ENCODE data around the gene CA5A.
"Not testable (repeated sequence)": the region's sequence is repeated elsewhere in the genome, so short reads cannot be mapped to it uniquely, and the experiment has no call there.

Gene CA5A

DNA sequence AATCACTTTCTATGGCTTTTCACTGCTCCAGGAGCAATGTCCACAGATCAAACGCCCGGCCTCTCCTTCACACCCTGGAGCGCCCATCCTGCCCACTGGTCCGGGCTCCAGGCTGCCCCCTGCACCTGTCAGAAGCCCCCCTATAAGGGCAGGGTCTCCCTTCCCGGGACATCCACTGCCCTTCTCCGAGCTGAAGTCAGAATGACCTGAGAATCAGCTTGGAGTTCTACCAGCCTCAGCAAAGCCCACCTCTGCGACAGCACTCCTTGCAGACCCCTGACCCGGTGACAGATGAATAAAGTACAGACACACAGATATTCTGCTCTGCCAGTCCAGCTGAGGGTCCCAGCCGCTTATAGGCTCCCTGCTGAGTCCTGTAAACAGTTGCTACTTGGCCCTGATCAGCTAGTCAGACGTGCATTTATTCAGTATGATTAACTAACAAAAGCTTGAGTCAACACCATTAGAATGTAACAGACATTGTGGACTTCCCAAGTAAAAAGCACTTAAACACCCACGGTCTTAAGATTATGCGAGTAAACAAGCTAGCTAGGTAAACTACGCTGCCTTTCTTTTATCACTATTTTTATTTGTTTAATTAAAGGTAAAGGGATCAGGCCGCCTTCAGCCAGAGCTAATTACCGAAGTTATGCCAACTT, 71.9 kb downstream of the CA5A start:
- no peak for DNase-seq

DNA sequence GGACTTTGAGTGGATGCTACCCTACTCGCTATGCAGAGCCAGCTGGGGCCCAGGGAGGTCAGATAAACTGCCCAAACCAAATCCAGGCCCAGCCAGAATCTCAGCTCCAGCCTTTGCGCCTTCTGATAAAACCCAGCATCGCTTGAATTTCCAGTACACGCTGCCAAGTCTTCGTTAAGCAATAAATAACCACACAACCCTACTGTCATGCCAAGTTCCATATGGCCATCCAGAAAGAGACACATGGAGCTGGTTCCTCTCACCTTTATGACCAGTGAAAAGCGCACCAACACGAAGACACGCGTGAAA, 73.0 kb downstream of the CA5A start:
- DNase-seq: not testable (repeated sequence)

DNA sequence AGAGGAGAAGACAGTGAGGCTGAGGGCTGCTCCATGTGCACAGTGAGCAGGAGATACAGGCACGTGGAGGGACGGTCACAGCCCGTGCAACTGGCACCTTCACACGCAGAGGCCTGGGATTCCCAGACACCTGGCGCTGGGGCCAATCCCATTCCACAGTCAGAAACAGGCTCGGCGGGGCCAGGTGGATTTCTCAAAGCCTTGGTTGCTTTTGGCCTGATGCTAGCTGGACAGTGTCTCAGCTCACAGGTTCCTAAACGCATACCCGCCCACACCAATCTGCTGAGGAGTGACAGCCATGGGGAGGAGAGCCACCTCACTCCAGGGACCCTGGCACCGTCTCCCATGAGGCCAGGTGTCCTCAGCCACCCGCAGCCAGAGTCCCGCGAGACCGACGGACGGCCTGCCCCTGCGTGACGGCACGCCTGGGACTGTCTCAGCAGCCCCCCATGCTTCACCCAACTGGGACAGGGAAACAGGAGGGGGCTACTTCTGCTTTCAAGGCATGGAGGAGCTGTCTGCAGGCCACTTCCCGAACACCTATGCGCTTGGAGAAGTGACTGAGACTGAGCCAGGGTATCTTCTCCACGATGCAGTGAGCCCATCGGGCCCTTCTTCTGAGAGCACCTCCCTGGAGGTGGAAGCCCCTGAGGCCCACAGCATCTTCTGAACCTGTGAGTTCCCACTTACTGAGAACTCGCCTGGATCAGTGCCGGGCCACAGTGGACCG, 73.6 kb downstream of the CA5A start:
- not testable (repeated sequence) for DNase-seq

DNA sequence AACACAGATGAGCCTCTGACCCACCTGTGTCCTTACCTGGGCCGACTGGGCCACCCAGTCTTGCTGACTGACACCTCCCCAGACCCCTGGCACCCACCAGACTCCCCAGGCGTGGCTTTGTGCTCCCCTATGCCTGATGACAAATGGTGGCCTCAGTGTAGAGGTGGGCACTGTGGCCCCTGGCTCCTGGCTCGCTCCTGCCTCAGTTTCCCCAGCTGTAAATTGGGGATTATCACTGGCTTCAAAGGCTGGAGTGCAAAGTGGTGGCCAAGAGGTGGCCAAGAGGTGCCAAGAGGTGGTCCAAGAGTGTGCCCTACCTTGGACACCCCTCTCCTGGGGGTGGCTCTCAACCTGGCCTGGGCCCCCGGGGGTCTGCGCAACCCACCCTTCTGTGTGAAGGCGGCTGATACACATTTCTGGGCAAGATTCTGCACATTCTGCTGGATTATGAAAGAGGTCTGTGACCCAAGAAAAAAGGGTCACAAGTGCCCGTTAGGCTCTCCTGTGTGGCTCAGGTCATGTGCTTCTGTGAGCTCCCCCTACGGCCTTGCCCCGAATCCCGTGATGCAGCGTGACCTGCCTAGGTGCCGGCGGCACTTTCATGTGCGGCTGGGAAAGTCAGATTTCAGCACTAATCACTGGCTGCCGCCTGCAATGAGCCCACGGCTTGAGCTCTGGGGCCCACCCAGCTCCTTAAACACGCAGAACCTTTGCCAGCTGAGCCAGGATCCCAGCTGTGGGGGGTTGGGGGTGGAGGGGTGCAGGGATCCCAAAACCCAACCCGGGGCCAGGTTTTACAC, 74.8 kb downstream of the CA5A start:
- not testable (repeated sequence) for DNase-seq

DNA sequence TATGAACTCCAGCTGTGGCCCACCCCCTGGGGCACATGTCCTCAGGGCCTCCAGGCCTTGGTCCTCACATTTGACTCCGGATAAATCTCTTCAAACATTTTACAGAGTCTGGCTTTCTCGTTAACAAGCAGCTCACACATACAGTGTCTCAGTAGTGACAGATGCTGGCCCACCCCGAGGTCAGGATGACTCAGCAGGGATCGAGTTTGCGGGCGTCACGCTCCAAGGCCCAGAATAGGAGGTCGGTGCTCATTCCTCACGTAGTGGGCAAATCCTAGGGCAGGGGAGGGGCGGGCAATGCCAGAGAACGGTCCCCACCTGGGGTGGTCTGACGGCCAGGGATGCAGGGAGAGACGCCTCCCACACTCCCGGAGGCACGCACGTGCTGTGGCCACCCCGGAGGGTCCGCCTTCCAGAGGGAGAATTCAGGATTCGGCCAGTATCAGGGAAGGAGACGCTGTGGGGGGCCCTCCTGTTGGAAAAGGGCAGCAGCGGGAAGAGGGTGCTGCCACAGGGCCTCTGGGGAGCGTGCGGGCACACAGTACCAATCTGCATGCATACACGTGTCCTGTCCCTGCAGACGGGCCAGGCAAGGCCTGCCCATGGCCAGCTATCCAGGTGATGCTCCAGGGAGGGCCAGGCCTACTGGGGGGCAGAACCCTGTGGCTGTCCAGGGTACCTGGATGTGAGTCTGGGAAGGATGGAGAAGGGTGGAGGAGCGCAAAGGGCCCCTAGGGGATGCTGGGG, 75.6 kb downstream of the CA5A start:
- peak; percentile 64 for DNase-seq

DNA sequence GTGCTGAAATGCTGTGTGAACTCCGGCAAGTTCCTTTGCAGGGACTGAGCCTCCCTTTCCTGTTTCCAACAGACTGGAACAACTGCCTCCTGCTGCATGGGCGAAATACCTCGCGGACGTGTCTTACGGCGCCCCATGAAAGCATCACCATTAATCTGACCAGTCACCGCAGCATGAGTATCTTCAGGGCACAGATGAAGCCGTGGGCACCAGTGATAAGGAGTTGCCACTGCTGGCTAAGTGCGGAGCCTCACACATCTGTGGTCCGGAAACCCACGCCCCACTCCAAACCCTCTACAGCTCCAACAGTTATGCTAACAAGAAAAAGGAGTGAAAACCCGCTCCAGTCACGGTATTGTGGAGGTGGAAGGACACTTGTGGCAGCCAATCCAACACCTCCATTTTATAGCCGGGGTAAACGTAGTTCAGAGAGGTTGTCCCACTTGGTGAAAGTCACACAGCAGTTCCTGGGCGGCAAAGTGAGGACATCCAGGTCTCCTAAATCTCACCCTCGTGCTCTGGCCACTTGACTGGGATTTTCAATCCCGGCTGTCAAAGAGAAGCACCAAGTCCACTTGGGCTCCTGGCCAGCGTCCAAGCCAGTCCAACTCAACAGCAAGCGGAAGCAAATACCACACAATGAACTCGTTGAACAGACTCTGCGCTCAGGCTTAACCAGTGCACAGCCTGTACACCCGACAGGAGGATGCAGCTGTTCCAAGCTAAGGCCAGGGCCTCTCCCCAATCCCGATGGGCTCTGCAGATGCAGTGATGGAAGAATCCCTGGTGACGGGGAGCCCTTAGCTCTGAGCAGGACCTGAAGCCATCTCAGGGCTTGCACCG, 78.0 kb downstream of the CA5A start:
- DNase-seq: not testable (repeated sequence)

DNA sequence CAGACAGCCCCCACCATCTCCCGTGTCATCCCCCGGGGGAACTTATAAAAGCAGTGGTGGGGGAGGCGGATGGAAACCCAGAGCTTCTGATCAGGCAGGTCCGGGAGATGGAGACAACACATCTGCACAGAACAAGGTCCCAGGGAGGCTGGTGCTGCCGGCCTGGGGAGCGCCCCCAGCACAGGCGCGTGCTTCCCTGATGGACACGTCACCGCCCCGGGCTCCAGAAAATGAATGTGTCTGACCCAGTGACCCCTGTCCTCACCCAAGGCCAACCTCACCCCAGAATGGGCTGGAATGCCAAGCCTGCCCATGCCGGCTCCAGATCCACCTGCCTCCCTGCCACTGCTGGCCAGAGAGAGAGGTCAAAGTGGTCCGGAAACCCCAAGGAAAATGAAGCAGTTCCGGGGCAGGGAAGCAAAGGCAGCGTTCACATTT, 79.5 kb downstream of the CA5A start:
- no peak for DNase-seq

DNA sequence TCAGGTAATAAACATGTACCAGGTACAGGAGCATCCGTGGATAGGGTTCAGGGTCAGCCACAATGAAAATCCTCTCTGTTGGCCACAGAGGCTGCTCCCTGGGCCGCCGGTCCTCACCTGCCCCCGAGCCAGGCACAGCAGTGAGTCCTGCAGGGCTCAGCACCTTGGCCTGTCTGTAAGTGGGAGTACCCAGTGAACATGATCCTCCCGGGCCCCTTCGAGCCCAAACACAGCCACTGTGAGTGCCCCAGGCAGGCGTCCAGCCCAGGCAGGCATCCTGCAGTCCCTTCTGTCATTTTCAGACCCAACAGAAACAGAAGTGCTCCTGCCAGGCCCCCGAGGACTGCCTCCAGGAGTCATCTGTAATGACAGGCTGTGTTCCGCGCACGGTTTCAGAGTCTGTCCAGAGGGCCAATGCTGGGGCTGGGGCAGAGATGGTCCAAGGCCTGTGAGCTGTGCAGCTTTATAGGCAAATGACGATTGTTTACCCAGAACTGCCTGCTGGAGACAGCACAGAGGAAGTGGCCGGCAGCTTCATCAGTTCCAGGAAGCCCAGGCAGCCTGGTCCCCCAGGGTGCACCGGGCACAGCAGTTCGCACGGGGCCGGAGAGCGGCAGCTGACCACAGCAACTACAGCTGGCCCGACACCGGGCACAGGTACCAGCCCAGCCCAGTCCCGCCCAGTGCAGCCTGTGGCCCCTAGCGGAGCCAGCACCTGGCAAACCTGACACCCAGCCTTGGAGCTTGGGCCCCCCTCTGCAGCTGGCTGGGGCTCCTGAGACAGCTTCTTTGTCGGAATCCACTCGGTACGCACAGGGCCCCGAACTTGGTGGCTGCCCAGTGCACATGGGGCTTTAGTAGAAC, 80.2 kb downstream of the CA5A start:
- no peak for DNase-seq

DNA sequence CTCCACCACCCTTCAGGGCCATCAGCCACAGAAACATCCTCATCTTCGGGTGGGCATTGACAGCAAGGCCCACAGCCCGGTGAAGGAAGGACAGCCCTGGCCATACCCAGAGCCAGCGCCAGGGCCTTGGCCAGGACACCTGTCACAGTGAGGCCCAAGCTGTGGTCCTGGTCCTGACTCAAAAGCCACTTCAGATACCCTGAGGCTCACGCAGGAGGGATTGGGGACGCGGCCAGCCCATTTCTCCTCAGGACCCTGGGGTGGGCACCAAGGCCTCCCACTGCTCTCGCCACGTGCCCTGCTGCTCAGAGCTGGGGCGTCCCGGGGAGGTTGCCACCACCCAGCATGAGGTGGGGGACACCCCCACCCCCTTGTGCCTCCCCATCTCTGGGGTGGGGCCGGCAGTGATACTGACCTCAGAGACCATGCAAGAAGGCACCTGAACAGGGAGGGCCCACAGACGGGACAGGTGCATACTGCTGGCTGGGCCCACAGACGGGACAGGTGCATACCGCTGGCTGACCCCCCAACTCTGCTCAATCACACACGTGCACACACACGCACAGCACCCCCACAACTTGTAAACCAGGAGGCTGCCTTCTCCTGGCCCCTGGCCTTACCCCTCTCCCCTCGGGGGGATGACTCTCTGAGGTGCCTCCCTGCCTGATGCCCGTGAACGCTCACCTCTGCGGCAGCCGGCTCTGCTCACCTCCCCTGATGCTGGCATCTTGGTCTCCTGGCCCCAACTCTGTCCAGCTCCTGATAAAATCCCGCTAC, 81.2 kb downstream of the CA5A start:
- no peak for DNase-seq

DNA sequence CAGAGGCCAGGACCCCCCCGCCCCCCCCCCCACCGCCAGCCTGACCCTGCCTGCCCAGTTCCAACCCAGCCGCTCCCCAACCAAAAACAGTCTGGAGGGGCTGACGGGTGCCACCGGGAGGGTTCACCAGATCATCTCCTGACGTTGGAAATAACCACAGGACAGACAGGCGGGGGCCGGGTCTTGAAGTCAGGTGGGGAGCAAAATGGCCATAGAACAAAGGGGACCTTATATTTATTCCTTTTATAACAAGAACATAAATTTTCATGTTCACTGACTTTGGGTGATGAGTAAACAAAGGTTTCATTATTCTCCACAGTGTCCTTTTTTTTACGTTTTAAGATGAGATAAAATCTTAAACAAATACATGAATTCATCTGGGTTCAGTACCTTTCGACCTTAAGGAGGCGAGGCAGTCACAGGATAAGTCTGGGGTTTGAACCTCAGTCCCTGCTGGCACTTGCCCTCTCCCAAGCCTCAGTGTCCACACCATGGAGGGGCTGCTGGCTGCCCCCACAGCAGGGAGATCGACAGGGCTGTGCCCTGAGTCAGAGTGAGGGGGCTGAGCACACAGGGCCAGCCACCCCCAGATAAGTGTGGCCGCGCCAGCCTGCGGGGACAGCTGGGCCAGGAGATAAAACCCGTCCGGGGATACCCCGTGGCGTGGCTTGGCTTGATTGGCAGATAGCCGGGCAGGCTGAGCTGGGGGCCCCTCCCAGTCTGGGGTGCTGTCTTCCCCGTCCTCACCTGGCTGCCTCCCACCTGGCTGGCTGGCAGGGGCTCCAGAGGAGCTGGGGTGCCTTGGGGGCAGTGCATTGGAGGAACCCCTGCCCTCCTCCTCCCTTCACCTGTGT, 82.0 kb downstream of the CA5A start:
- no peak for DNase-seq

DNA sequence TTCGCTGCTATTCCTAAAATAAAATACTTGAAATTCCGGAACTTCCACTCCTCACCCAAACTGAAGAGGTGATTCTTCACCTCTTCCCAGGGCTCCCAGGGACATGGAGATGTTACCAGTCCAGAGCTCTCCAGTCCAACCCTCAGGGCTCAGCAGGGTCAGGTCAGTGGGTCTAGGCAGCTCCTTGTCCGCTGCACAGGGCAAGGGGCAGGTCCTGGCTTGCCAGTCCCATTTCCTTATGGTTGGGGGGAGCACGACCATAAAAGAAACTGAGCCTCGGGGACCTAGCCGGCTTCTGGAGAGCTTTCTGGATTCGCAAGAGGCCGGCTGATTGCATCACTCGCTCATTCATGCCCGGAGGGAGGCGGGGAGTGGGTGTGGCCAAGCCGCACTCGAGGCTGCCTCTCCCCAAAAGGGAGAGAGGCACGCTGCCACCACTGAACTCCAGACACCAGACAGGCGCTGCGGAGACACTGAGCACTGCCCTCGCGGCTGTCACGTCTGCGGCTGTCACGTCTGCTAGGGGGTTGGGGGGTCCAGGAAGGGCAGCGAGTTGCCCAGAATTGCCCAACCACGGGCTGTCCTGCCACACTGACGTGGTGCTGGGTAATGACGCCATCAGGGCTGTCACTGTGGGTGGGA, 82.8 kb downstream of the CA5A start:
- DNase-seq: peak; percentile 95

DNA sequence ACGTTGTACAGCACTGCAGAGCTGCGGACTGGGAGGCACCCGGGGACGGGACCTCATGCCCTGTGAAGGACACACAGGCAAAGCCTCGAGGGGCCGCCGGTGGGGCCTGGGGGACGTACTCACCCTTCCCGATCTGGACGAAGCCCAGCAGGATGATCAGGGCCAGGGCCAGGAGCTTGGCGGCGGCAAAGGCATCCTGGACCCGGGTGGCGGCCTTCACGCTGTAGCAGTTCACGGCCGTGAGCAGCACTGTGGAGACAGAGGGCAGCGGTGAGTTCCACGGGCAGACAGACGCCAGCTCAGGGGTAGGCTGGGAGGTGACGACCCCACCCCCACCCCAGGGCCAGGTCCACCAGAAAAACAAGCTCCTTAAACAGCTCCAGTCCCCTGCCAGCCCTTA, 84.7 kb downstream of the CA5A start:
- DNase-seq: no peak

DNA sequence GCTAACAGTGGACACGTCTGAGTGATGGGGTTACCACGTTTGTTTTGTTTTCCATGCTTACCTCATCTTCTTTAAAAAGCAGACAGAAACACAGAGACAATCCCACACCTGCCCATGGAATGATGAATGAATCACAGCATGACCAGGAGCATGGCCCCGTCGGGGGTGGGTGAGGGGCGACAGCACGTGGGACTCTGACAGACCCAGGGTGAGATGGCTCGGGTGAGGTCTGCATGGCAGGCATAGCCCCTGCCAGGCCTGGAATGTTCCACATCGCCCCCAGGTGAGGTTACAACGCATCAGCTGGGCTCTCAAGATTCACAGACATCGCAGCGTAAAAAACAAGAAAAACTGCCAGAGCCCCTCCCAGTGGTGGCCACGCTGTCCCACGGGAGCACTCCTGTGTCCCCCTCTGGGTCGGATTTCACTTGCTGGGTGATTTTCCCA, 85.2 kb downstream of the CA5A start:
- no peak for DNase-seq

DNA sequence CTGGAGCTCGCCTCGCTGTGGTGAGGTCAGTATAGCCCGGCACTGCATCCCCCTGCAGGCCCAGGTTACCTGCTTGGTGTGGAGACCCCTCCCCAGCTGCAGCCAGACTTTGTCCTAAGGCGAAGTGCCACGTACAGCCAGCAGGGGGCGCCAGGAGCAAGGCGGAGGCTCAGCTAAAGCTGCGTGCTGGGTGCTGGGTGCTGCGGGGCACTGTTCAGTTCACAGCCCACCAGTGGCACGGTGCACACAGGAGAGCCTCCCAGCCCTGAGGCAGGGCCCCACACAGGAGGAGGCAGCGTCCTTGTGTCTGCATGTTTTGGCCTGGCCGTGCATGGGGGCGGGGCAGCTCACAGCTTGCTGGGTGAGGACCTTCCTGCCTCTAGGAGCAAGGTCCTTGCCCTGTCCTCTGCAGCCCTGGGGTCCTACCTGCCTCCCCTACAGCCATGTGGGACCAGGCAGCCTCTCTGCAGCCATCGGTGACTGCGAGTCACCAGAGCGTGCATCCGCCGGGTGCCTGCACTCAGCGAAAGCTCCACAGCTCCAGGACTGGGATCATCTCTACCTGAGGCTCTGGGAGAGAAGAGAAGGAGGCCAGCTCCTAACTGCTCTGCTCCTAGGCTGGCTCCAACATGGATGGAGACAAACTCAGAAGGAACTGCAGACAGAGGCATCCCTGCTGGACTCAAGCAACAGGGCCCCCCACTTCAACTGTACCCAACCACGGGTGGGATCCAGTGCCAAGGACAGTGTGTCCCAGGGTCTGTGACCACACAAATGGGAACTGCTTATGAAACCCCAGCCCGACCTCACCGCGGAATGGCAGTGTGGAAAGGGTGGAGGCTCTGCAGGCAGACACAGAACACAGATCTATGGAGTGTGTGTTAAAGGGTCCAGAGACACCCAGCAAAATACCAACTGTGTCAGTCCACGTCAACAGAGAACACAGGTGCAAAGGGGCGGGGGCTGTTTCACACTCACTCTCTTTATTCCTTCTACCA, 86.0 kb downstream of the CA5A start:
- DNase-seq: no peak

DNA sequence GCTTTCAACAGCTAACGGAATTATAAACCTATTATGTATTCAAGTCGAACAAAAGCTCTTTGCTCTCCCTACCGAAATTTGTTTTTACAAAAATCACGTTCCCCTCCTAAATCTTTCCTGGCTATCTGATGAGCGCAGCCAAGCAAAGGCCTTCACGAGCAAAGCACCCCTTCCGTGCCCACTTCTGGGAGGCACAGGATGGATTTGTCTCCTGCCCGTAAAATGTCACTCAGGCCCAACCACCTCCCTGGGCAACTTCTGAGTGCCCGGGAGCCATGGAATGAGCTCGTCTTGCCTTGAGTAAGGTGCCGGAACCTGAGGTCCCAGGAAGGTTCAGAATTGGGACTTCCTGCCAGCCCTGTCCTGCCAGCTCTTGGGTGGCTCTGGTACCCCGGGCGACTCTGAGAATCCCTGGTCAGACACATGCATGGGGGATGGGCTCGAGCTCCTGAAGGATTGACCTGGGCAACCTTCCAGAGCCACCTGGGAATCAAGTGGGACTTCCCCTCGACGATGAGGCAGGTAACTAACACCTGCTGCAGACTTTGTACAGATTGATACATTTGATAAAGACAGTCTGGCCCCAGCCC, 86.8 kb downstream of the CA5A start:
- no peak for DNase-seq

DNA sequence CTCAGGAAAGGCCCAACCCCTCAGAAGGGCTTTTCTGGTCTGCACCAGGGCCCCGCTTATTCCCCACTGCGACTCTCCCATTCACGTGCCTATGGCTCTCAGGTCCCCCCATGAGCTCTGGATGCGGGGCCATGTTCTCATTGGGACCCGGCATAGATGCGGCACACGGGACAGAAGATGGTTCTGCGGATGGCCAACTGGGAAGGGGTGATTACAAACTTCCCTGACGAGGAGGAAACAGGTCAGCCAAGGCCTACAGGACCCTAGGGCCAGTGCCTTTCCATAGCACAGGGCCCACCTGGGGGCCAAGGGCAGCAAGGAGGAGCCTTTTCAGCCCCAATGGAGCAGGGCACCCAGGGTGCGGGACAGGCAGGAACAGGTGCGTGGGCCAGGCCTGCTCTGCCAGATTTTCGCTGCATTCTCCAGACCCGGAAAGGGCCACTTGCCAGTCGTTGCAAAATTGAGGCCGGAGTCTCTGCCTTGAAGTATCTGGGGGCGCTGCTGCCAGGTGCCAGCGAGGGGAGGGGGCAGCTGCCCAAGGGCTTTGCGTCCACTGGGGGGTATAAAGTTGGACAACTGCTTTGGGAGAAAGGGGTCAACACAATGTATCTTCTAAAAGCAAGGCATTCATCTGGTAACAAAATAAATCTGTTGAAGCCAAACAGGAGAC, 87.5 kb downstream of the CA5A start:
- DNase-seq: no peak

Measured in fibroblast of skin of right quadriceps (primary cell).